ENCODE results near the gene EID2B. TPM values are rescaled to one million over a fixed set of nuclear protein-coding genes. Genes with fewer than 3 reads are reported as not detected.

The EID2B gene
- total and polyA plus RNA-seq, 2 of the 8 experiments (the other 6 are each of a cell fraction or from before 2014, with no cell fraction given) = 2.1 to 2.4 TPM

DNA sequence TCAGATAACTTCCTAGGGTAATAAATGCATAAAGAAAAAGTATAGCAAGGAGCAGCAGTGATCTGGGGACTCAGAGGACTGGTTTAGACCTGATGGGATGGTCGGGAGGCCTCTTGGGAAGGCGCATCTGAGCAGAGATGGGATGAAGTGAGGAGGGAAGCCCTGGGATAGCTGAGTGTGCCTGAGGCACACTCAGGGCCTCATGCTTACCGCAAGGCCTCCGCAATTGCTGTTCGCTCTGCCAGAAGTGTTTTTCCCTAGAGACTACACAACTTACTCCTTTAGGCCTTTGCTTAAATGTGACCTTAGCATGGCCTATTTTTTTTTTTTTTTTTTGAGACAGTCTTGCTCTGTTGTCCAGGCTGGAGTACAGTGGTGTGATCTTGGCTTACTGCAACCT, 38.0 kb downstream of the EID2B start:
- H3K27me3 ChIP-seq (replicated peaks in 1 of 4; ENCODE audit: control insufficient read depth in 3 of 4, extremely low read depth in 1 of 4, insufficient read depth in 3 of 4, low read length in 3 of 4) = peaks cover 7 to 21% (median 17%) of the 10 kb centered on the region in 4 experiments
- 89% methylated on average over 5 of the region's 5 CpGs; no CpG with 5 or more reads in 1 of the 2 experiments for WGBS, 2 experiments (ENCODE audit: extremely low coverage in 1 of 2, insufficient coverage in 1 of 2, insufficient read length in 1 of 2, insufficient replicate concordance in 2 of 2, low coverage in 1 of 2, low lambda C conversion rate in 2 of 2, missing lambda C conversion rate in 1 of 2)
- H2BK20ac ChIP-seq (ENCODE audit: low read length) = no peak overlapping the region
- DNase-seq (ENCODE audit: low read depth in 1 of 2, low spot score in 2 of 2) (no peak), FAIRE-seq (no peak)
- H3K14ac ChIP-seq (ENCODE audit: insufficient read length) = no peak overlapping the region
- no peak overlapping the region for H4K8ac ChIP-seq (ENCODE audit: extremely low read depth, insufficient read depth, low read length)
- no peaks in the 10 kb centered on the region for H3K79me2 ChIP-seq (ENCODE audit: control insufficient read depth in 1 of 2, insufficient read depth in 2 of 2, low read length in 2 of 2)
- POLR2A ChIA-PET (ENCODE audit: partially characterized antibody) = interaction anchor here (1.0 to 11.1 kb wide), 5 partner anchors 11 to 59 kb away, joined by 3 to 96 read pairs (median 9); partner anchors contain the start of genes RPS16, SELENOV, SUPT5H and TIMM50
- H3K18ac ChIP-seq (ENCODE audit: extremely low read depth, low read length) = no peak overlapping the region
- H3K27ac ChIP-seq (ENCODE audit: low read depth, low read length) = no peak overlapping the region
- H3K23me2 ChIP-seq (ENCODE audit: low read depth, low read length) = peaks cover 15% of the 10 kb centered on the region
- H3K4me1 ChIP-seq (replicated peaks in 1 of 4; ENCODE audit: control insufficient read depth in 3 of 4, insufficient read depth in 4 of 4, low read length in 3 of 4) = peaks cover 4 to 8% (median 5%) of the 10 kb centered on the region in 4 experiments; a peak in 5 of 7 replicates
- no peak overlapping the region for H2BK120ac ChIP-seq (replicated peaks; ENCODE audit: low read depth, low read length)
- peak overlapping the region; percentile 39; the same call in 1 of the 2 replicates for H2AK5ac ChIP-seq (ENCODE audit: low read depth, low read length)
- no peaks in the 10 kb centered on the region for H3K9me3 ChIP-seq (ENCODE audit: insufficient read depth in 2 of 2, low read depth in 1 of 2, low read length in 1 of 2)
- H3K4me3 ChIP-seq (ENCODE audit: extremely low read depth in 1 of 4, insufficient read depth in 2 of 4, low read depth in 3 of 4, low read length in 4 of 4) = no peak overlapping the region
- H4K5ac ChIP-seq (ENCODE audit: insufficient read length, low read depth, low read length) = no peak overlapping the region
- no peak for TF ChIP-seq TCF12 (IDR thresholded peaks at IDR 0.05; ENCODE audit: low read depth, low read length)
- TF ChIP-seq SIN3A (conservative IDR thresholded peaks at IDR 0.05 in 1 of 2, IDR thresholded peaks at IDR 0.05 in 1 of 2; ENCODE audit: low read depth in 1 of 2, low read length in 2 of 2) = no peak
- TF ChIP-seq NRF1 (IDR thresholded peaks at IDR 0.05; ENCODE audit: low read depth, low read length) = no peak
- TF ChIP-seq, protein P1, sequence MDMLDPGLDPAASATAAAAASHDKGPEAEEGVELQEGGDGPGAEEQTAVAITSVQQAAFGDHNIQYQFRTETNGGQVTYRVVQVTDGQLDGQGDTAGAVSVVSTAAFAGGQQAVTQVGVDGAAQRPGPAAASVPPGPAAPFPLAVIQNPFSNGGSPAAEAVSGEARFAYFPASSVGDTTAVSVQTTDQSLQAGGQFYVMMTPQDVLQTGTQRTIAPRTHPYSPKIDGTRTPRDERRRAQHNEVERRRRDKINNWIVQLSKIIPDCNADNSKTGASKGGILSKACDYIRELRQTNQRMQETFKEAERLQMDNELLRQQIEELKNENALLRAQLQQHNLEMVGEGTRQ (IDR thresholded peaks at IDR 0.05; ENCODE audit: low read length) = no peak
- no peak for TF ChIP-seq EP300 (IDR thresholded peaks at IDR 0.05; ENCODE audit: borderline replicate concordance in 1 of 2, low read depth in 2 of 2, low read length in 2 of 2)
- H2BK15ac ChIP-seq (ENCODE audit: low read length) = 0 out of 2 replicates have a peak overlapping the region, but pooled peaks have one; percentile 8
- H3K56ac ChIP-seq (replicated peaks; ENCODE audit: insufficient read length, low read depth, low read length) = no peak overlapping the region
- H2BK5ac ChIP-seq (ENCODE audit: low read depth, low read length) = no peak overlapping the region
- no peaks in the 10 kb centered on the region for H3K79me1 ChIP-seq (ENCODE audit: low read depth, low read length)
- CTCF ChIA-PET (ENCODE audit: partially characterized antibody) = interaction anchor here (0.6 to 3.5 kb wide), 7 partner anchors 8 to 1039 kb away, joined by 3 to 15 read pairs (median 4); partner anchors contain the start of gene EID2
- no peak overlapping the region for H3K9ac ChIP-seq (replicated peaks in 1 of 4; ENCODE audit: extremely low read depth in 1 of 4, low read depth in 3 of 4, low read length in 3 of 4)
- H3K4ac ChIP-seq (replicated peaks; ENCODE audit: insufficient read length, low read depth, low read length) = no peak overlapping the region
- no peaks in the 10 kb centered on the region for H4K20me1 ChIP-seq (replicated peaks in 1 of 2; ENCODE audit: control insufficient read depth in 1 of 2, insufficient read depth in 2 of 2, low read length in 2 of 2)
- no peak overlapping the region for H4K91ac ChIP-seq (replicated peaks; ENCODE audit: insufficient read length, low read length)
- peaks cover 4 to 16% (median 9%) of the 10 kb centered on the region in 4 experiments; a peak in 6 of 8 replicates for H3K36me3 ChIP-seq (ENCODE audit: control insufficient read depth in 2 of 4, insufficient read depth in 4 of 4, low read length in 3 of 4)
- no peak overlapping the region for H2AFZ ChIP-seq (ENCODE audit: low read length)
- no peak overlapping the region for H3K4me2 ChIP-seq (ENCODE audit: insufficient read depth in 1 of 2, low read depth in 2 of 2, low read length in 2 of 2)
- no peak overlapping the region for H2BK12ac ChIP-seq (ENCODE audit: low read depth, low read length)
- H3K23ac ChIP-seq (ENCODE audit: insufficient read length) = no peak overlapping the region
